Measurements from ENCODE around the gene IQSEC3.

- TF ChIP-seq CTCF (conservative IDR thresholded peaks at IDR 0.05), result no peak
- no peak for TF ChIP-seq ZFX (IDR thresholded peaks at IDR 0.05)
These were observed 18.7 kb downstream of the IQSEC3 start for GRCh38 chr12:85191-85666.
